GM23248 (cell line): ENCODE data around the gene WNT2B. TPM values are rescaled to one million over a fixed set of nuclear protein-coding genes. Genes with fewer than 3 reads are reported as not detected.

Source experiments
- DNase-seq: peaks from one replicate; pipeline ENCODE4 v3.0.0-alpha.2; 2015
- H2AFZ ChIP-seq: fragments of 200-600 bp; sonication (generic); 2 replicates; pipeline ENCODE4 v1.6.1; 2016; ENCODE audit warnings: antibody characterized with exemption
- H3F3A ChIP-seq: fragments of 200-600 bp; sonication (generic); 2 replicates; pipeline ENCODE4 v1.6.1; 2016; ENCODE audit warnings: mild to moderate bottlenecking, antibody characterized with exemption, mixed run types; ENCODE audit not compliant: insufficient read depth
- H3K27ac ChIP-seq: fragments of 200-600 bp; sonication (generic); 2 replicates; pipeline ENCODE4 v1.5.1; 2016; ENCODE audit warnings: mild to moderate bottlenecking
- H3K27me3 ChIP-seq: fragments of 200-600 bp; sonication (generic); replicated peaks from 2 replicates; pipeline ENCODE4 v1.6.1; 2016; ENCODE audit warnings: mild to moderate bottlenecking; ENCODE audit not compliant: insufficient read depth
- H3K36me3 ChIP-seq: fragments of 200-600 bp; sonication (generic); 2 replicates; pipeline ENCODE4 v1.6.1; 2016; ENCODE audit warnings: low read depth, mild to moderate bottlenecking
- H3K4me1 ChIP-seq: fragments of 200-600 bp; sonication (generic); 2 replicates; pipeline ENCODE4 v1.6.1; 2016; ENCODE audit warnings: mild to moderate bottlenecking; ENCODE audit not compliant: insufficient read depth
- H3K4me2 ChIP-seq: fragments of 200-600 bp; sonication (generic); one replicate; pipeline ENCODE4 v1.6.1; 2016; ENCODE audit warnings: mild to moderate bottlenecking; ENCODE audit not compliant: unreplicated experiment
- H3K4me3 ChIP-seq: fragments of 200-600 bp; sonication (generic); 2 replicates; pipeline ENCODE4 v1.5.1; 2016; ENCODE audit warnings: mild to moderate bottlenecking
- H3K79me2 ChIP-seq: fragments of 200-600 bp; sonication (generic); 2 replicates; pipeline ENCODE4 v1.6.1; 2016; ENCODE audit warnings: mild to moderate bottlenecking; ENCODE audit not compliant: insufficient read depth
- H3K9ac ChIP-seq: fragments of 200-600 bp; sonication (generic); 2 replicates; pipeline ENCODE4 v1.6.1; 2016; ENCODE audit warnings: mild to moderate bottlenecking
- H3K9me2 ChIP-seq: fragments of 200-600 bp; sonication (generic); 2 replicates; pipeline ENCODE4 v1.6.1; 2016; ENCODE audit warnings: mixed run types, mild to moderate bottlenecking, moderate library complexity; ENCODE audit not compliant: insufficient read depth
- H3K9me3 ChIP-seq: fragments of 200-600 bp; sonication (generic); one replicate; pipeline ENCODE4 v1.6.1; 2017; ENCODE audit warnings: low read depth
- H4K20me1 ChIP-seq: fragments of 200-600 bp; sonication (generic); 2 replicates; pipeline ENCODE4 v1.6.0; 2016; ENCODE audit not compliant: insufficient read depth
- EZH2 ChIP-seq: fragments of 200-600 bp; sonication (generic); IDR thresholded peaks from 2 replicates; pipeline ENCODE4 v1.6.1; 2018; ENCODE audit warnings: antibody characterized with exemption, mild to moderate bottlenecking; ENCODE audit not compliant: insufficient read depth, poor library complexity, severe bottlenecking
- EZH2phosphoT487 ChIP-seq: fragments of 200-600 bp; sonication (generic); IDR thresholded peaks from 2 replicates; pipeline ENCODE4 v1.6.1; 2018; ENCODE audit warnings: antibody characterized with exemption, moderate library complexity, mild to moderate bottlenecking, low read depth; ENCODE audit not compliant: insufficient read depth
- WGBS, 2 experiments: methylation state at CpG; one replicate each; pipeline ENCODE4 v1.1.6; 2015 to 2017; ENCODE audit warnings: low lambda C conversion rate in 2 of 2, low coverage in 1 of 2; ENCODE audit errors: missing lambda C conversion rate in 2 of 2; 5-methylcytosine and 5-hydroxymethylcytosine counted together
- in situ Hi-C: fragments of 300-500 bp; cut with MboI; formaldehyde crosslinking; loops from 2 replicates; pipeline ENCODE4 v1.15.0; 2020
- polyA plus RNA-seq: library from polyadenylated mRNA; unstranded; fragments of >200 nt; fragmentation: Nextera tagmentation; extraction: Ambion mirVana; gene quantifications from 2 replicates; pipeline ENCODE4 v1.2.1, GENCODE V29; 2016
- total RNA-seq: library from RNA; depleted of rRNA; stranded (reverse); fragments of >200 nt; shearing (Covaris generic); gene quantifications from 2 replicates; pipeline ENCODE4 v1.2.3, GENCODE V29; 2014

The WNT2B gene
- total and polyA plus RNA-seq, 2 experiments from 2014 or later, result 0.61 to 2.1 TPM

DNA sequence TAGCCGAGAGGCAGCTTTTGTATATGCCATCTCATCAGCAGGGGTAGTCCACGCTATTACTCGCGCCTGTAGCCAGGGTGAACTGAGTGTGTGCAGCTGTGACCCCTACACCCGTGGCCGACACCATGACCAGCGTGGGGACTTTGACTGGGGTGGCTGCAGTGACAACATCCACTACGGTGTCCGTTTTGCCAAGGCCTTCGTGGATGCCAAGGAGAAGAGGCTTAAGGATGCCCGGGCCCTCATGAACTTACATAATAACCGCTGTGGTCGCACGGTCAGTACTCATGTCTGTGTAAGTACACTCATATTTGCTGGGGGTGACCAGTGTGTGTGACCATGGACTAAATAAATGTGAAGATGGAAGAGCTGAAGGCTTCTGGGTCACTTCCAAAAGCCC lies 7.4 kb downstream of the WNT2B start:
- H4K20me1 ChIP-seq, result no peaks in the 10 kb centered on the region
- H3K27ac ChIP-seq, result no peak overlapping the region
- TF ChIP-seq EZH2phosphoT487 (no peak), EZH2 (no peak)
- H3K9me3 ChIP-seq, result no peaks in the 10 kb centered on the region
- no peak overlapping the region for H3K4me3 ChIP-seq
- in situ Hi-C loops, result no loop called here
- DNase-seq, result no peak
- 95 to 99% methylated on average over 14 of the region's 14 CpGs for WGBS, 2 experiments
- no peaks in the 10 kb centered on the region for H3F3A ChIP-seq
- no peaks in the 10 kb centered on the region for H3K79me2 ChIP-seq
- H2AFZ ChIP-seq, result no peak overlapping the region
- no peaks in the 10 kb centered on the region for H3K9me2 ChIP-seq
- H3K4me2 ChIP-seq, result no peak overlapping the region
- no peak overlapping the region for H3K9ac ChIP-seq
- no peaks in the 10 kb centered on the region for H3K36me3 ChIP-seq
- H3K27me3 ChIP-seq, result no peaks in the 10 kb centered on the region
- peaks cover 8% of the 10 kb centered on the region; the same call in 1 of the 2 replicates for H3K4me1 ChIP-seq

DNA sequence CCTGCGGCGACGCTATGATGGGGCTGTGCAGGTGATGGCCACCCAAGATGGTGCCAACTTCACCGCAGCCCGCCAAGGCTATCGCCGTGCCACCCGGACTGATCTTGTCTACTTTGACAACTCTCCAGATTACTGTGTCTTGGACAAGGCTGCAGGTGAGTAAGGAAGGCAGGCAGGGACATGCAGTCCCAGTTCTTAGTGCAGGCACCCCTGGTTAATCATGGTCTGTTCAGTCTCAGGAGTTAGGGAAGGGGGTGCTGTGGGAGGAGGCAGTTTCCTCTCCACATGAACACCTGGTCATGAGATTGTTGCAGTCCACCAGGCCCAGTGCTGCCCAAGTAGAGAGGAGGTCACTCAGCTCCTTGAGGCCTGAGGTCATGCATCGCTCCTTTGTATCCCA lies 8.5 kb downstream of the WNT2B start:
- Histone ChIP-seq H3K4me1 (peaks cover 12% of the 10 kb centered on the region), H3K9me2 (no peaks in the 10 kb centered on the region), H3K79me2 (no peaks in the 10 kb centered on the region), H4K20me1 (no peaks in the 10 kb centered on the region), H3K36me3 (no peaks in the 10 kb centered on the region), H3K9ac (no peak overlapping the region), H3K4me3 (no peak overlapping the region), H2AFZ (no peak overlapping the region), H3K27ac (no peak overlapping the region), H3K4me2 (no peak overlapping the region), H3K9me3 (no peaks in the 10 kb centered on the region), H3K27me3 (no peaks in the 10 kb centered on the region), H3F3A (0 out of 2 replicates have a peak, but pooled peaks cover under 1% of the 10 kb centered on the region)
- WGBS, 2 experiments, result 91 to 98% methylated on average over 9 of the region's 9 CpGs
- DNase-seq, result no peak
- TF ChIP-seq EZH2phosphoT487 (no peak), EZH2 (no peak)
- in situ Hi-C loops, result no loop called here

DNA sequence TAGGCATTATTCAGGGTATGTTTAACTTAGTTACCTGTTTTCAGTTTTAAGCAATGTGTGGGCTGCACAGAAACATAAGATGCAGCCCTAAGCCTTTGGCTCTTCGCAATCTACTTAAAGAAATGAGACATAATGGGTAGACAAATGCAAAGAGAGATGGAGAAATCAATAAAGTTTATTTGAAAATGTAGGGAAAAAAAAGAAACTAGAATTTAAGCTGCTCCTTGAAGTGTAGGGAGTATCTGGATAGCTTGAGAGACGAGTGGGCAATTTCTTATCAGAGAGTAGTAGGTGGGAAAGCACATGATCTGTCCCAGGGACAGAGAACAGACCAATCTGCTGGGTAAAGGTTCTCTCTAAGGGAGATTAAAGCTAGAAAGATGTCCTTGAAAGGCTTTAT lies 8.9 kb downstream of the WNT2B start:
- Histone ChIP-seq H3K36me3 (no peaks in the 10 kb centered on the region), H3K4me1 (peaks cover 16% of the 10 kb centered on the region), H3K9me2 (no peaks in the 10 kb centered on the region), H4K20me1 (no peaks in the 10 kb centered on the region), H3K9ac (no peak overlapping the region), H3K4me2 (no peak overlapping the region), H3K9me3 (no peaks in the 10 kb centered on the region), H3K27me3 (no peaks in the 10 kb centered on the region), H3K27ac (no peak overlapping the region), H3K4me3 (no peak overlapping the region), H3F3A (0 out of 2 replicates have a peak, but pooled peaks cover 4% of the 10 kb centered on the region), H3K79me2 (no peaks in the 10 kb centered on the region), H2AFZ (no peak overlapping the region)
- WGBS, 2 experiments, result 94 to 97% methylated on average over 2 of the region's 2 CpGs
- no peak for TF ChIP-seq EZH2phosphoT487
- TF ChIP-seq EZH2, result no peak
- in situ Hi-C loops, result no loop called here
- no peak for DNase-seq

DNA sequence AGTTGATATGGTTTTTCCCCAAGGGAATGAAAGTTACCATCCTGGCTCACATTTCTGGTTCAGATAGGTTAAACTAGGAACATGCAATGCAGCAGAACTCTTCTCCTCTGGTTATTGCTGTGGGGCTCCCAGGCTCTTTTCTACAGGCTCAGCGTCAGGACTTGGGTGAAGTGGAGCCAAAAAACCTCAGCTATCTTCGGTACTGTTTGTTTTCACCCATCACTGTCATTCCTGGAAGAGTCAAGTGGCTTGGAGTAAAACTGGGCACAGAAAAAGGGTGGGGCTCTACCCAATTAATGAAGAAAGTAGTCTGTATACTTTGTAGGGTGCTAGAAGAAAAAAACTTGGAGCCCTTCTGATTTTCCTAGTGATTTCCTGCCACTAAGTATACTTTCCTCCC lies 9.4 kb downstream of the WNT2B start:
- H4K20me1 ChIP-seq, result no peaks in the 10 kb centered on the region
- no peaks in the 10 kb centered on the region for H3K9me3 ChIP-seq
- no peaks in the 10 kb centered on the region for H3K79me2 ChIP-seq
- H3K4me2 ChIP-seq, result no peak overlapping the region
- TF ChIP-seq EZH2phosphoT487, result no peak
- TF ChIP-seq EZH2, result no peak
- peaks cover 8% of the 10 kb centered on the region; the same call in 1 of the 2 replicates for H3F3A ChIP-seq
- no peak overlapping the region for H3K4me3 ChIP-seq
- no peak overlapping the region for H2AFZ ChIP-seq
- no peak overlapping the region for H3K27ac ChIP-seq
- peaks cover 21% of the 10 kb centered on the region for H3K4me1 ChIP-seq
- no peaks in the 10 kb centered on the region for H3K9me2 ChIP-seq
- no peak overlapping the region for H3K9ac ChIP-seq
- no peaks in the 10 kb centered on the region for H3K27me3 ChIP-seq
- in situ Hi-C loops, result no loop called here
- DNase-seq, result no peak
- 58 to 60% methylated on average over 2 of the region's 2 CpGs for WGBS, 2 experiments
- no peaks in the 10 kb centered on the region for H3K36me3 ChIP-seq

DNA sequence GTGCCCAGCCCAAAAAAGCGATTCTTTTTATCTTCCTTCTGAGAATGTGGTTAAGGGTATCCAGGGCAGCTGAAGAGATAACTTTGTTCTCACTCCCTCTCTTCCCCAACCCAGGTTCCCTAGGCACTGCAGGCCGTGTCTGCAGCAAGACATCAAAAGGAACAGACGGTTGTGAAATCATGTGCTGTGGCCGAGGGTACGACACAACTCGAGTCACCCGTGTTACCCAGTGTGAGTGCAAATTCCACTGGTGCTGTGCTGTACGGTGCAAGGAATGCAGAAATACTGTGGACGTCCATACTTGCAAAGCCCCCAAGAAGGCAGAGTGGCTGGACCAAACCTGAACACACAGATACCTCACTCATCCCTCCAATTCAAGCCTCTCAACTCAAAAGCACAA lies 11.4 kb downstream of the WNT2B start:
- in situ Hi-C loops, result no loop called here
- peaks cover 10% of the 10 kb centered on the region; the same call in 1 of the 2 replicates for H3F3A ChIP-seq
- H3K36me3 ChIP-seq, result no peaks in the 10 kb centered on the region
- H2AFZ ChIP-seq, result no peak overlapping the region
- H3K9ac ChIP-seq, result no peak overlapping the region
- no peak overlapping the region for H3K27ac ChIP-seq
- no peak overlapping the region for H3K4me3 ChIP-seq
- no peaks in the 10 kb centered on the region for H3K79me2 ChIP-seq
- no peak for DNase-seq
- H3K4me2 ChIP-seq, result no peak overlapping the region
- no peaks in the 10 kb centered on the region for H3K9me3 ChIP-seq
- H3K9me2 ChIP-seq, result no peaks in the 10 kb centered on the region
- no peaks in the 10 kb centered on the region for H3K27me3 ChIP-seq
- WGBS, 2 experiments, result 74 to 75% methylated on average over 9 of the region's 9 CpGs
- H3K4me1 ChIP-seq, result peaks cover 41% of the 10 kb centered on the region
- no peaks in the 10 kb centered on the region for H4K20me1 ChIP-seq
- no peak for TF ChIP-seq EZH2
- TF ChIP-seq EZH2phosphoT487, result no peak
